IPS-18c (cell line): ENCODE measurements around the gene TRIM40.
"Not testable (repeated sequence)": the region's sequence is repeated elsewhere in the genome, so short reads cannot be mapped to it uniquely, and the experiment has no call there.

Experiments used
- H3K4me3 ChIP-seq: 2 replicates; pipeline ENCODE4 v1.7.0; 2013; ENCODE audit warnings: low read depth, mild to moderate bottlenecking, low read length, moderate library complexity; ENCODE audit not compliant: insufficient read depth
- H3K9me3 ChIP-seq: one replicate; pipeline ENCODE4 v1.6.1; 2013; ENCODE audit warnings: mild to moderate bottlenecking, low read length, moderate library complexity; ENCODE audit not compliant: control insufficient read depth, insufficient read depth

Gene TRIM40

GRCh38 chr6:30111266-30111856, 24.6 kb upstream of the TRIM40 start:
- H3K9me3 ChIP-seq = no peaks in the 10 kb centered on the region
- no peak overlapping the region for H3K4me3 ChIP-seq

GRCh38 chr6:30112402-30112994, 23.4 kb upstream of the TRIM40 start:
- no peaks in the 10 kb centered on the region for H3K9me3 ChIP-seq

GRCh38 chr6:30113003-30113759, 22.8 kb upstream of the TRIM40 start, which contains the start of gene TRIM31:
Gene TRIM31 (minus strand): TSS chr6:30113090. CDS start chr6:30112805, 285 bp downstream.
- H3K4me3 ChIP-seq = no peak within 1 kb of the TSS
- no peaks in the 10 kb centered on the region for H3K9me3 ChIP-seq

More at GRCh38 chr6:30112402-30112994, 23.4 kb upstream of the TRIM40 start:
- no peak overlapping the region for H3K4me3 ChIP-seq

- Histone ChIP-seq H3K4me3 (no peak overlapping the region), H3K9me3 (no peaks in the 10 kb centered on the region)
Measured at GRCh38 chr6:30113841-30114240, 22.1 kb upstream of the TRIM40 start.

GRCh38 chr6:30116724-30117123, 19.2 kb upstream of the TRIM40 start:
- no peak overlapping the region for H3K4me3 ChIP-seq
- no peaks in the 10 kb centered on the region for H3K9me3 ChIP-seq

GRCh38 chr6:30118691-30119090, 17.2 kb upstream of the TRIM40 start:
- not testable (repeated sequence) for H3K9me3 ChIP-seq, H3K4me3 ChIP-seq

- no peak overlapping the region for H3K4me3 ChIP-seq
- H3K9me3 ChIP-seq = no peaks in the 10 kb centered on the region
Measured at GRCh38 chr6:30121446-30122366, 14.2 kb upstream of the TRIM40 start.

GRCh38 chr6:30122515-30122914, 13.4 kb upstream of the TRIM40 start:
- Histone ChIP-seq H3K9me3 (no peaks in the 10 kb centered on the region), H3K4me3 (no peak overlapping the region)

GRCh38 chr6:30127238-30128093, 8.5 kb upstream of the TRIM40 start:
- no peaks in the 10 kb centered on the region for H3K9me3 ChIP-seq
- peak overlapping the region; percentile 53 for H3K4me3 ChIP-seq

- no peaks in the 10 kb centered on the region for H3K9me3 ChIP-seq
- H3K4me3 ChIP-seq = no peak overlapping the region
Measured at GRCh38 chr6:30129265-30130178, 6.4 kb upstream of the TRIM40 start.

- no peaks in the 10 kb centered on the region for H3K9me3 ChIP-seq
- no peak overlapping the region for H3K4me3 ChIP-seq
Measured at GRCh38 chr6:30130179-30130679, 5.7 kb upstream of the TRIM40 start.

GRCh38 chr6:30130887-30131862, 4.8 kb upstream of the TRIM40 start:
- Histone ChIP-seq H3K9me3 (no peaks in the 10 kb centered on the region), H3K4me3 (no peak overlapping the region)

GRCh38 chr6:30131947-30132497, 3.9 kb upstream of the TRIM40 start:
- no peak overlapping the region for H3K4me3 ChIP-seq
- no peaks in the 10 kb centered on the region for H3K9me3 ChIP-seq

GRCh38 chr6:30135147-30135546, 793 bp upstream of the TRIM40 start:
- H3K4me3 ChIP-seq = no peak overlapping the region
- H3K9me3 ChIP-seq = no peaks in the 10 kb centered on the region
